ENCODE measurements around the gene ACTR3C.
"Not testable (repeated sequence)": the region's sequence is repeated elsewhere in the genome, so short reads cannot be mapped to it uniquely, and the experiment has no call there.

Gene ACTR3C

DNA sequence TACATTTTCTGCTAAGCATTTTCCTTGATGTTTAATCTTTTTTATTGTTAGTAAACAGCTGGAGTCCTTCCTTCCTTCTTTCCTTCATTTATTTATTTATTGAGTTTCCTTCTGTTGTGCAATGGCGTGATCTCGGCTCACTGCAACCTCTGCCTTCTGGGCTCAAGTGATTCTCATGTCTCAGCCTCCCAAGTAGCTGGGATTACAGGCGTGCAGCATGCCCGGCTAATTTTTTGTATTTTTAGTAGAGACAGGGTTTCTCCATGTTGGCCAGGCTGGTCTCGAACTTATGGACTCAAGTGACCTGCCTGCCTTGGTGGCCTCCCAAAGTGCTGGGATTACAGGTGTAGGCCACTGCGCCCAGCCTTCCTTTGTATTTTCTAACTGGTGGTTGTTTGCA lies 6.4 kb downstream of the ACTR3C start:
- H3K27ac Mint-ChIP-seq; H3K36me3 Mint-ChIP-seq (ENCODE audit: low read depth); H3K9me3 Mint-ChIP-seq; H3K4me3 Mint-ChIP-seq; H3K27me3 Mint-ChIP-seq: not testable (repeated sequence)
- H3K4me1 Mint-ChIP-seq (ENCODE audit: low read depth): peaks cover 20% of the 10 kb centered on the region

DNA sequence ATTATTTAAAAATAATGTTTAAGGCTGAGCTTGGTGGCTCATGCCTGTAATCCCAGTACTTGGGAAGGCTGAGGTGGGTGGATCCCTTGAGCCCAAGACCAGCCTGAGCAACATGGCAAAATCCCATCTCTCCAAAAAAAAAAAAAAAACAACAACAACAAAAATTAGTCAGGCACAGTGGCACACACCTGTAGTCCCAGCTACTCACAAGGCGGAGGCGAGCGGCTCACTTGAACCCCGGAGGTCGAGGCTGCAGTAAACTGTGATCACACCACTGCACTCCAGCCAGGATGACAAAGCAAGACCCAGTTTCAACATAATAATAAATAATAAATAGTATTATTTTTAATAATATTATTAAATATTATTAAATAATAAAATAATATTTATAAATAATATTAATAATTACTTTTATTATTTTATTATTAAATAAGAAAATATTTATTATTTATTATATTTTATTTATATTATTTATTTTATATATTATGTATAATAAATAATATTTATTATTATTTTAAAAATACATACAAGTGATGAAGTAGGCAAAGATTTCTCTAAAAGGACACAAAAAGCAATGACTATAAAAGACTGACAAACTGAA lies 8.6 kb downstream of the ACTR3C start:
- Mint-ChIP-seq H3K9me3 (no peaks in the 10 kb centered on the region), H3K27me3 (no peaks in the 10 kb centered on the region), H3K36me3 (ENCODE audit: low read depth) (peaks cover 5% of the 10 kb centered on the region), H3K4me1 (ENCODE audit: low read depth) (no peaks in the 10 kb centered on the region), H3K4me3 (no peak overlapping the region), H3K27ac (no peak overlapping the region)

DNA sequence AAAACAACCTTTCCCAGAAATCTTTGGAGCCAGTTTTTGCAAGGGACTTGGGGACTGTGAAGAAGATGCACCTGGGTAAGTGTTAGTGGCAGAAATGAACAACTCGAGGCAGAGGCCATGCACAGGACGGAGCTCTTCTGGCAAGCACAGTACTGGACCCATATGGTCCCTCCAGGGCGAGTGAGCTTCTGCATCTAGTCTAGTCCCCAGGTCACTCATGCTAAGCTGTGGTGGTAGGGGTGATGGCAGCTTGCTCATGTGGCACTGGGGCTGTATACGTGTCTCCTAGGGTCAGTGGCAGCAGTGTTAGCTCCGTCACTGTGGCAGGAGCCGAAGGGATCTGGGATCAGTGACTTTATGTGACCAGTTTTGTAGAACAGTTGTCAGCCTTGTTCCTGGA lies 9.5 kb downstream of the ACTR3C start:
- H3K27me3 Mint-ChIP-seq: no peaks in the 10 kb centered on the region
- peaks cover under 1% of the 10 kb centered on the region for H3K4me1 Mint-ChIP-seq (ENCODE audit: low read depth)
- no peaks in the 10 kb centered on the region for H3K9me3 Mint-ChIP-seq
- no peak overlapping the region for H3K4me3 Mint-ChIP-seq
- H3K36me3 Mint-ChIP-seq (ENCODE audit: low read depth): peaks cover 5% of the 10 kb centered on the region
- H3K27ac Mint-ChIP-seq: no peak overlapping the region

DNA sequence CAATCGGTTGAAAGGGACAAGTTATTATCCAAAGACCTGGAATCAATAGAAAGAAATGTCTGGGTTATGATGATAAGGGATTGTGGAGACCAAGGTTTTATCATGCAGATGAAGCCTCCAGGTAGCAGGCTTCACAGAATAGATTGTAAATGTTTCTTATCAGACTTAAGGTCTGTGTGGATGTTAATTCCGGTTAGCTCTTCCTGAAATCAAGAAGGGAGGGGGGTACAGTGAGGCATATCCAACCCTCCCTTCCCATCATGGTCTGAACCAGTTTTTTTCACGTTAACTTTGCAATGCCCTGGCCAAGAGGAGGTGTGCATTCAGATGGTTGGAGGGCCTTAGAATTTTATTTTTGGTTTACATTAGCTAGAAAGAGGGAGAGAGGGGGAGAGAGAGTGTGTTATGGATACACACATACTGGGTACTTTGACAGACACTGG lies 10.0 kb downstream of the ACTR3C start:
- Mint-ChIP-seq H3K36me3 (ENCODE audit: low read depth) (peaks cover 5% of the 10 kb centered on the region), H3K9me3 (no peaks in the 10 kb centered on the region), H3K27me3 (no peaks in the 10 kb centered on the region), H3K4me1 (ENCODE audit: low read depth) (peaks cover 4% of the 10 kb centered on the region), H3K4me3 (no peak overlapping the region), H3K27ac (no peak overlapping the region)

DNA sequence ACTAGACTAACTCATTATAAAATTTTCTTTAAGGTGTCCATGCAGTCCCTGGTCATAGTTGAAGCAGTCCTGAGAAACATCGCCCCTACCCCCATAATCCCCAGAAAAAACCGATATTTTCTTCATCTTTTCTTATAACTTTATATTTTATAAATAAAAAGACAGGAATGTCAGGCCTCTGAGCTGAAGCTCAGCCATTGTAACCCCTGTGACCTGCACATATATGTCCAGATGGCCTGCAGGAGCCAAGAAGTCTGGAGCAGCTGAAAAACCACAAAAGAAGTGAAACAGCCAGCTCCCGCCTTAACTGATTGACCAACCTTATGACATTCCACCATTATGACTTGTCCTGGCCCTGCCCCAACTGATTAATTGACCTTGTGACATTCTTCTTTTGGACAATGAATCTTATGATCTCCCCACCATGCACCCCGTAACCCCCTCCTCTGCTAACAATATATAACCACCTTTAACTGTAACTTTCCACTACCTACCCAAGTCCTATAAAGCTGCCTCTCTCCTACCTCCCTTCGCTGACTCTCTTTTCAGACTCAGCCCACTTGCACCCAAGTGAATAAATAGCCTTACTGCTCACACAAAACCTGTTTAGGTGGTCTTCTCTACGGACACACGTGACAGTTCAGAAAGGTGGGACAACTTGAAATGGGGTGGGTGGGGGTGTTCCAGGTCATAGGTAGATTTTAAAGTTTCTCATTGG lies 10.5 kb downstream of the ACTR3C start:
- not testable (repeated sequence) for H3K4me3 Mint-ChIP-seq; H3K36me3 Mint-ChIP-seq (ENCODE audit: low read depth); H3K27me3 Mint-ChIP-seq; H3K4me1 Mint-ChIP-seq (ENCODE audit: low read depth); H3K9me3 Mint-ChIP-seq; H3K27ac Mint-ChIP-seq

DNA sequence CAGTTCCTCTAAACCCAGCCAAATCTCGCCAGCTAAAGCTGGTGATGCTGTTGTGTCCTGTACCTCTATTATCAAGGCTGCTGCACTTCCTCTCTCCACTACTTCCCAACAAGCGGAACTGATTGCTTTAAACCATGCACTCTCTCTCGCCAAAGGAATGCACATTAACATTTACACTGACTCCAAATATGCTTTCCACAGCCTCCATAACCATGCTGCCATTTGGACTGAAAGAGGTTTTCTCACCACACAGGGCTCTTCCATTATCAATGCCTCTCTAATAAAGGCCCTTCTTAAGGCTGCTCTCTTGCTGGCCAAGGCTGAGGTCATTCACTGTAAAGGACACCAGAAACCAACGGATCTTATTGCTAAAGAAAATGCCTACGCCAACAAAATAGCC lies 11.6 kb downstream of the ACTR3C start:
- Mint-ChIP-seq H3K9me3 (no peaks in the 10 kb centered on the region), H3K4me3 (no peak overlapping the region), H3K27ac (no peak overlapping the region), H3K4me1 (ENCODE audit: low read depth) (peaks cover 4% of the 10 kb centered on the region), H3K27me3 (no peaks in the 10 kb centered on the region), H3K36me3 (ENCODE audit: low read depth) (no peaks in the 10 kb centered on the region)

DNA sequence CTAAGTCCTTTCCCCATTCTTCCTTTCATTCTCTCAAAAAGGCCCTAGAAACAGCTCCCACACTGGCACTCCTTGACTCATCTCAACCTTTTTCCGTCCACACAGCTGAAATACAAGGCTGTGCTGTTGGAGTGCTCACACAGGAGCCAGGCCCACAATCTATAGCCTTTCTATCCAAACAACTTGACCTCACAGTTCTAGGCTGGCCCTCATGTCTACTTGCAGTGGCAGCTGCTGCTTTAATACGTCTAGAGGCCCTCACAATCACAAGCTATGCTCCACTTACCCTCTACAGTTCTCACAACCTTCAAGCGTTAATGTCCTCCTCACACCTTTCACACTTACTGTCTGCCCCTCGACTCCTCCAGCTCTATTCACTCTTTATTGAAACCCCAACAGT lies 12.2 kb downstream of the ACTR3C start:
- Mint-ChIP-seq H3K27ac (no peak overlapping the region), H3K4me1 (ENCODE audit: low read depth) (peaks cover 4% of the 10 kb centered on the region), H3K36me3 (ENCODE audit: low read depth) (no peaks in the 10 kb centered on the region), H3K4me3 (no peak overlapping the region), H3K9me3 (no peaks in the 10 kb centered on the region), H3K27me3 (no peaks in the 10 kb centered on the region)

DNA sequence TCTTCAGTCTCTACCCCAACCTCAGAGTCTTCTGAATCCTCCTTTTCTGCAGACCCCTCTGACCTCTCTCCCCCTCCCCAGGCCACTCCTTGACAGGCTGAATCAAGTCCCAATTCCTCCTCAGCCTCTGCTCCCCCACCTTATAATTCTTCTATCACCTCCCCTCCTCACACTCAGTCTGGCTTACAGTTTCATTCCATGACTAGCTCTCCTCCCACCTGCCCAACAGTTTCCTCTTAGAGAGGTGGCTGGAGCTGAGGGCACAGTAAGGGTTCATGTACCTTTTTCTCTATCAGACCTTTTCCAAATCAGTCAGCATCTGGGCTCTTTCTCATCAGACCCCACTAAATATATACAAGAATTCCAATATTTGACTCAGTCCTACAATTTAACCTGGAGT lies 14.8 kb downstream of the ACTR3C start:
- H3K4me3 Mint-ChIP-seq: no peak overlapping the region
- peaks cover 4% of the 10 kb centered on the region for H3K4me1 Mint-ChIP-seq (ENCODE audit: low read depth)
- no peaks in the 10 kb centered on the region for H3K36me3 Mint-ChIP-seq (ENCODE audit: low read depth)
- no peak overlapping the region for H3K27ac Mint-ChIP-seq
- no peaks in the 10 kb centered on the region for H3K9me3 Mint-ChIP-seq
- no peaks in the 10 kb centered on the region for H3K27me3 Mint-ChIP-seq

DNA sequence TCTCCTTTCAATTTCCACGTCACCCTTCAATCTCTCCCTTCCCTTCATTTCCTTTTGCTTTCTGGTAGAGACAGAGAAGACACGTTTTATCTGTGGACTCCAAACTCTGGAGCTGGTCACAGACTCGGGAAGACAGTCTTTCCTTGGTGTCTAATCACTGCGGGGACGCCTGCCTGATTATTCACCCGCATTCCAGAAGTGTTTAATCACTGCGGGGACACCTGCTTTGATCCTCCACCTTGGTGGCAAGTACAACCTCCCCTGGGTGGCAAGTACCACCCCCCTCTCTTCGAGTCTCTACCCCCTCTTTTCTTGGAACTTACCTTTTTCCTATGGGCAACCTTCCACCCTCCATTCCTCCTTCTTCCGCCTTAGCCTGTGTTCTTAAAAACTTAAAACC lies 15.4 kb downstream of the ACTR3C start:
- peaks cover 4% of the 10 kb centered on the region for H3K4me1 Mint-ChIP-seq (ENCODE audit: low read depth)
- H3K36me3 Mint-ChIP-seq (ENCODE audit: low read depth): no peaks in the 10 kb centered on the region
- no peaks in the 10 kb centered on the region for H3K9me3 Mint-ChIP-seq
- no peaks in the 10 kb centered on the region for H3K27me3 Mint-ChIP-seq
- H3K27ac Mint-ChIP-seq: no peak overlapping the region
- H3K4me3 Mint-ChIP-seq: no peak overlapping the region

DNA sequence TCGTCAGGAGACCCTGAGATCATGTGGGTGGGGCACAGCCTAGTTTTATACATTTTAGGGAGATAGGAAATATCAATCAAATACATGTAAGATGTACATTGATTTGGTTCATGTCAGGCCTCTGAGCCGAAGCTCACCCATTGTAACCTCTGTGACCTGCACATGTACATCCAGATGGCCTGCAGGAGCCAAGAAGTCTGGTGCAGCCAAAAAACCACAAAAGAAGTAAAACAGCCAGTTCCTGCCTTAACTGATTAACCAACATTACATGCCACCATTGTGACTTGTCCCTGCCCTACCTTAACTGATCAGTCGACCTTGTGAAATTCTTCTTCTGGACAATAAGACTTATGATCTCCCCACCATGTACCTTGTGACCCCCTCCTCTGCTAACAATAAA lies 16.2 kb downstream of the ACTR3C start:
- Mint-ChIP-seq H3K36me3 (ENCODE audit: low read depth) (no peaks in the 10 kb centered on the region), H3K4me3 (no peak overlapping the region), H3K4me1 (ENCODE audit: low read depth) (peaks cover 4% of the 10 kb centered on the region)

DNA sequence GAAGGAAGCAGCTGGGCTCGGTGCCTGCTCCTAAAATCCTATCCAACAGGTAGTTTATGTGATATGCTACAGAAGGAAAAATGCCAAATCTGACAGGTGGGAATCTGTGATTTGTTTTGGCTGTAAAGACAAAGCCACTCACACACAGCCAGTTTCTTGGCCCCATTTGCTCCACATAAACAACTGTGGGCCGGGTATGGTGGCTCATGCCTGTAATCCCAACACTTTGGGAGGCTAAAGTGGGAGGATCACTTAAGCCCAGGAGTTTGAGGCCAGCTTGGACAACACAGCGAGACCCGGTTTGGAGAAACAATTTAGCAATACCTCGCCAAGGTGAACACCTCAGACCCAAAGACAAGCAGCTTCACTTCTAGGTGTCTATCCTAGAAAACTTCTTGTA lies 17.0 kb downstream of the ACTR3C start:
- H3K4me3 Mint-ChIP-seq; H3K9me3 Mint-ChIP-seq; H3K4me1 Mint-ChIP-seq (ENCODE audit: low read depth); H3K27ac Mint-ChIP-seq; H3K36me3 Mint-ChIP-seq (ENCODE audit: low read depth); H3K27me3 Mint-ChIP-seq: not testable (repeated sequence)

More for the DNA sequence above, 16.2 kb downstream of the ACTR3C start:
- no peaks in the 10 kb centered on the region for H3K27me3 Mint-ChIP-seq
- no peaks in the 10 kb centered on the region for H3K9me3 Mint-ChIP-seq
- no peak overlapping the region for H3K27ac Mint-ChIP-seq

DNA sequence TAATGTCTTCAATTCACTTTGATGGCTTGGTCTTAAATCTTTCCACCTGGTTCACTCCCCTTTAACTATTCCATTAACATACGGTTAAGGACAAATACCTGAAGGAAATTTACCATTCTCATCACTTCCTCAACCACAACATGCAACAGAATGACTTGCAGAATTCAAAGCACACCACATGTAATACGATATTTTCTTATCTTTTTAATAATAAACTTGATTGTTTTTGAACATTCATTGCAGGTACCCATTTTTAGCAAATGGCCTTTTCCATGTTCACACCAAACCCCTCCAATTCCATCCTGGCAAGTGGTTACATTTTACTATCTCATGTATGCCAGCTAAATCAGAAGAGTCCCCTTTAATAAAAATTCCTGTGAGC lies 17.5 kb downstream of the ACTR3C start:
- H3K27ac Mint-ChIP-seq; H3K4me1 Mint-ChIP-seq (ENCODE audit: low read depth); H3K36me3 Mint-ChIP-seq (ENCODE audit: low read depth); H3K9me3 Mint-ChIP-seq; H3K4me3 Mint-ChIP-seq; H3K27me3 Mint-ChIP-seq: not testable (repeated sequence)

DNA sequence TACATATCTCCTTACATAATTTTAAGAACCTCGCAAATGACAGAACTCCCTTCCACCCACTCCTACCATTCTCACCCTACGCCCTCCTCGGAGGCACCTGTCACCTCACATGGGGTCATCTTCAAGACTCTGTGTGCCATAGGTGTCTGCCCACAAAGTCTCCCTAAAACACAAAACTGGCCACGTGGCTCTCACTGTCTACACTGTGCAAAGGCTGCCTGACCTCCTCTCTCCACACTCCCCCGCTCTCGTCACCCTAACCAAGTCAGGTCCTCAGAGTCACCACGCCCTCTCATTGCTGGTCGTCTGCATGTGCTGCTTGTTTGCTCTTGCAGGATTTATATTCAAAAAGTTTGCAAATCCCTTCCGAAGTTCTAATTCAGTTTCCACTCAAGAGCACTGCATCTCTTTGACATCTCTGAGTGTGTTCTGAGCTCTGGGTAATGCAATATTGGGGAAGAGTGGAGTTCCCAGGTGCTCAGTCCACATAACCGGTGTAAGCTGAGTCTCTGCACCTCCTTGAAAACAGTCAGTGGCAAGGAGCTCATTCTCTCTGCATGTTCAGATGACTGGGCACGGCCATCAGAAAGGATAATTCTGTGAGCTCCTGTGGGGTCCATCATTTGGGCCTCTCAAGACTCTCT lies 18.0 kb downstream of the ACTR3C start:
- H3K27me3 Mint-ChIP-seq; H3K9me3 Mint-ChIP-seq; H3K27ac Mint-ChIP-seq; H3K4me3 Mint-ChIP-seq; H3K36me3 Mint-ChIP-seq (ENCODE audit: low read depth); H3K4me1 Mint-ChIP-seq (ENCODE audit: low read depth): not testable (repeated sequence)

DNA sequence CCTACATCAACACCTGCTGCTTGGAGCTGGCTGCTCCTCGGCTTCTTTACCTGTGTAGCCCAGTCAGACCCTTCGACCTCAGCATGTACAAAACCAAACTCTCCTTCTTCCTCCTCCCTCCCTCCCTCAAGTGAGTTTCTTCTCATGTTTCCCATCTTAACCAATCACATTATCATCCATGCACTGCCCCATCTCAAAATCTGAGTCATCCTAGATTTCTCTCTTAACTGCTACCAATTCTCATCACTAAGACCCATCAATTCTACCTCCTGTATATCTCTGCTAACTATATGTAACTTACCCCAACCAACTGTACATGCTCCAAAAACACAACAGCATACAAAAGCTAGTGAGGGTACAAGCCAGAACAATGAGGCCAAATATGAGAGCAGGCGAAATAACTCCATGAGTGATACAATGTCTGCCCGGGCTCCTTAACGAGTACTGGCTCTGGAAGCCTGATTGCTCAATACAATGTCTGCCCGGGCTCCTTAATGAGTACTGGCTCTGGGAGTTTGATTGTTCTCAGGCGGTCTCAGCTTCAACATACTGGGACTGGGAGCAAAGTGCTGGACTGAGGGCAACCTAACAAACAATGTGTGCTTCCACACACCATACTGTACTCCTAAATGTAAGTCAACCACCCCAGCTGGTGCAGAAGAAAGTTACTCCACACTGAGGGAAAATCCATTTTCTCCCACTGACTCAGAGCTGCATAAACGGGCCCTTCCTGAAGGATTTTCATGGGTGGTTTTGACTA lies 18.7 kb downstream of the ACTR3C start:
- not testable (repeated sequence) for H3K27me3 Mint-ChIP-seq; H3K4me3 Mint-ChIP-seq; H3K4me1 Mint-ChIP-seq (ENCODE audit: low read depth); H3K27ac Mint-ChIP-seq; H3K9me3 Mint-ChIP-seq; H3K36me3 Mint-ChIP-seq (ENCODE audit: low read depth)

DNA sequence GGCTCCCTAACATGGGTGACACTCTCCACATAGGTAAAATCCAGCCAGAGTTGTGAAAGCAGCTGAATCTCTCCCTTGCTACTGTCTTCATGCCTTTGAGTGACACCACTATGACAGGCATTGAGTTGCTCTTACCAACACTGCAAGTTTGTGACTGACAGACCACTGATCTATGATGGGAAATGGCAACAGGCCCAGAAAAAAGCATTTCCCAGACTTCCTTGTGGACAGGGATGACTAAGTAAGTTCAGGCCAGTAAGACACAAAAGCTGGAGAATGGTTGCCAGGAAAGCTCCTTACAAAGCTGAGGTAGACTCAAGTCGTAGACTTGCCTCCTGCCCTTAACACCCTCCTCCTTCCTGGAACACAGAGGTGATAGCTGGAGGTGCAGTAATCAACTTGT lies 20.4 kb downstream of the ACTR3C start:
- H3K27ac Mint-ChIP-seq; H3K9me3 Mint-ChIP-seq; H3K36me3 Mint-ChIP-seq (ENCODE audit: low read depth); H3K4me1 Mint-ChIP-seq (ENCODE audit: low read depth); H3K27me3 Mint-ChIP-seq; H3K4me3 Mint-ChIP-seq: not testable (repeated sequence)

Measured in stimulated activated naive CD8-positive, alpha-beta T cell treated with anti-CD3 and anti-CD28 coated beads, Interleukin-15, Interleukin-2, amounts not matched to agents 100 ng/mL and 50 ng/mL, for 24 hours (primary cell).